Activated T-cell treated with anti-CD3 and anti-CD28 coated beads, Interleukin-2, amount 50 U/mL, for 1 hour (primary cell): ENCODE data around the gene ANAPC15.
"Not testable (repeated sequence)": the region's sequence is repeated elsewhere in the genome, so short reads cannot be mapped to it uniquely, and the experiment has no call there.

ENCODE experiments used
- DNase-seq: peaks from one replicate; pipeline ENCODE4 v3.0.0-alpha.2; 2020

Gene ANAPC15

GRCh38 chr11:72112143-72112977 is at the start of gene ANAPC15:
Gene ANAPC15, minus strand, starts transcription at chr11:72112695. Its CDS starts 1,419 bp downstream, at chr11:72111276.
- peak; percentile 95 for DNase-seq

- DNase-seq: no peak
Observed at GRCh38 chr11:72160319-72160718, 47.8 kb upstream of the ANAPC15 start.

GRCh38 chr11:72157131-72157530 is 44.6 kb upstream of the ANAPC15 start:
- DNase-seq: no peak

- DNase-seq: no peak
Observed at GRCh38 chr11:72155751-72156150, 43.3 kb upstream of the ANAPC15 start.

GRCh38 chr11:72154816-72155215 is 42.3 kb upstream of the ANAPC15 start:
- DNase-seq: no peak

GRCh38 chr11:72153874-72154273 is 41.4 kb upstream of the ANAPC15 start:
- DNase-seq: not testable (repeated sequence)

GRCh38 chr11:72150882-72151281 is 38.4 kb upstream of the ANAPC15 start:
- DNase-seq: no peak

- DNase-seq: no peak
Observed at GRCh38 chr11:72146625-72147024, 34.1 kb upstream of the ANAPC15 start.

- no peak for DNase-seq
Observed at GRCh38 chr11:72144807-72145565, 32.5 kb upstream of the ANAPC15 start.

GRCh38 chr11:72142543-72142942 is 30.0 kb upstream of the ANAPC15 start:
- not testable (repeated sequence) for DNase-seq

GRCh38 chr11:72142086-72142485 is 29.6 kb upstream of the ANAPC15 start:
- DNase-seq: not testable (repeated sequence)

- no peak for DNase-seq
Observed at GRCh38 chr11:72141066-72141465, 28.6 kb upstream of the ANAPC15 start.

- no peak for DNase-seq
Observed at GRCh38 chr11:72140661-72141060, 28.2 kb upstream of the ANAPC15 start.

GRCh38 chr11:72139500-72139899 is 27.0 kb upstream of the ANAPC15 start:
- no peak for DNase-seq

- no peak for DNase-seq
Observed at GRCh38 chr11:72138821-72139390, 26.4 kb upstream of the ANAPC15 start.

GRCh38 chr11:72136684-72137262 is 24.3 kb upstream of the ANAPC15 start:
- DNase-seq: no peak

- DNase-seq: no peak
Observed at GRCh38 chr11:72135891-72136683, 23.6 kb upstream of the ANAPC15 start.

- DNase-seq: not testable (repeated sequence)
Observed at GRCh38 chr11:72135473-72135872, 23.0 kb upstream of the ANAPC15 start, which contains the start of gene FOLR3. Gene FOLR3, plus strand, starts transcription at chr11:72135725. Its CDS starts 228 bp downstream, at chr11:72135953.

- DNase-seq: no peak
Observed at GRCh38 chr11:72132646-72133045, 20.2 kb upstream of the ANAPC15 start.

GRCh38 chr11:72129381-72129780 is 16.9 kb upstream of the ANAPC15 start:
- no peak for DNase-seq

GRCh38 chr11:72127923-72128322 is 15.4 kb upstream of the ANAPC15 start:
- no peak for DNase-seq

GRCh38 chr11:72125956-72126355 is 13.5 kb upstream of the ANAPC15 start:
- no peak for DNase-seq
